GM19467 (cell line): Measurements from ENCODE around the gene AHCYL2.
"Not testable (repeated sequence)": the region's sequence is repeated elsewhere in the genome, so short reads cannot be mapped to it uniquely, and the experiment has no call there.

Experiments
- ATAC-seq: cut with Tn5 transposase; IDR thresholded peaks from one replicate; pipeline ENCODE4 v1.9.1; 2021; ENCODE audit warnings: mild to moderate bottlenecking, moderate library complexity; ENCODE audit not compliant: unreplicated experiment

Gene AHCYL2

DNA sequence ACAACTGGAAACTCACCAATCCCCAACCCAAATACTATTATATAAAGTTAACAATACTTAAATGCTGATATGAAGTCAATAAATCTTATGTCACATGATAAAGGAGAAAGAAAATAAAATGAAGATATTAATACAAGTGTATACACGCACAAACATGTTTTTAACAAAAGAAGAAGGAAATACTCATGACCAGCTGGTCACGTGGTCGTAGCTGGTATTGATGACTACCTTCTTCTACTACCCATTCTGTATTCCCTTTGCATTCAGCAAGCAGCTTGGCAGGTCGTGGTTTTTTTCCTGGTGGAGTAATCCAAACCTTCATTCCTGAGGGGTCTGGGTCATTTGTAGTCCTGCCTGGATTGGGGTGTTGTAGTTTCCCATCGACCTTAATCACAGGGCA, 219.9 kb downstream of the AHCYL2 start:
- not testable (repeated sequence) for ATAC-seq

- not testable (repeated sequence) for ATAC-seq
Measured at GRCh38 chr7:129446925-129447324, 222.1 kb downstream of the AHCYL2 start.

DNA sequence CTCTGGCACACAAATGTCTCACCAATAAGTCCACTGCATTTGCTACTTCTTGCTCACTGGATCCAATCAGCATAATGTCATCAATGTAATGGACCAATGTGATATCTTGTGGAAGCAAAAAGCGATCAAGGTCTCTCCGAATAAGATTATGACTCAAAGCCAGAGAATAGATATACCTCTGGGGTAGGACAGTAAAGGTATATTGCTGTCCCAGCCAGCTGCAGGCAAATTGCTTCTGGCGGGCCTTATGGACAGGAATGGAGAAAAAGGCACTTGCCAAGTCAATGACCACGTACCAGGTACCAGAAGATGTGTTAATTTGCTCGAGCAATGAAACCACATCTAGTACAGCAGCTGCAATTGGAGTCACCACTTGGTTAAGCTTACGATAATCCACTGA, 222.6 kb downstream of the AHCYL2 start:
- not testable (repeated sequence) for ATAC-seq

DNA sequence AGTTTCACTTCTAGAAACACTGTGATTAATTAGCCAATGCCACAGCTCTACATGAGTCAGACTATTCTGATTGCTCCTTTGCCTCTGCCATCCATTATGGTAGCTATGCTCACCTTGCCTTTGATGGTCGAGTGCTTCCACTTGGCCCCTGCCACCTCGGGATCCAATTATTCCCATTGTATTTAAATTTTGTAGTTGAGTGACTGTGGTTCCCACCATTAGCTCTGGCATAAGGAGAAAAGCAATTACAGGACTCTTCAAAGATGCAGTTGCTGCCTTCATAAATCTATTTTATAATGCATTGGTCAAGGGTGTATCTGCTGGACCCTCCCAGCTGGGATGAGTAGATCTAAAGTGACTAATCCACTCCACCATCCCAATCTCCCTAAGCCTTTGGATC, 223.8 kb downstream of the AHCYL2 start:
- not testable (repeated sequence) for ATAC-seq

GRCh38 chr7:129450295-129450694, 225.5 kb downstream of the AHCYL2 start:
- no peak for ATAC-seq

DNA sequence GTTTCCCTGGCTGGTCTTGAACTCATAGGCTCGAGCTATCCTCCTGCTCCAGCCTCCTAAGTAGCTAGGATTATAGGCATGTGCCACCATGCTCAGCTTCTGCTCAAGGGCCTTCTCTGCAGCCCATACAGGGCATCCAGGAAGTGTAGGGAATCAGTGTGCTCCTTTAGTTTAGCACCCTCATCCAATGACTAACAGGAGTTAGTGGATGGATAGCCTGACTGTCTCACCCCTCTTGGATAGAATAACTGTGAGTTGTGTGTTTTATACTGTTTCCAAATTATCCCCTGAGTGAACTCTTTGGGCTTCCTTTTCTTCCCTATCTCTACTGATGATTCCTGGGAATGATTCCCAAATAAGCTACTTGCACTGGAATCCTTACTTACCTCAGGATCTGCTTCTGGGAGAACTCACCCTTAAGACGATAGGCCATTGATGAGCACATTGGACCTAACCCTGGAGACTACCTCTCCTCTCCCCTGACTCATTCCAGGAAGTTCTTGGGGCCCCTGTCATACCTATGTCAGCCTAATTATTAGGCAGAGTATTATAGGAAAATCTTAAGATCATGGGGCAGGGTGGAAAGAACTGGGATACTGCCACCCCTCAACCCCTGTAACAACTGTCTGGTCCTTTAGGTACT, 227.9 kb downstream of the AHCYL2 start:
- ATAC-seq = no peak

DNA sequence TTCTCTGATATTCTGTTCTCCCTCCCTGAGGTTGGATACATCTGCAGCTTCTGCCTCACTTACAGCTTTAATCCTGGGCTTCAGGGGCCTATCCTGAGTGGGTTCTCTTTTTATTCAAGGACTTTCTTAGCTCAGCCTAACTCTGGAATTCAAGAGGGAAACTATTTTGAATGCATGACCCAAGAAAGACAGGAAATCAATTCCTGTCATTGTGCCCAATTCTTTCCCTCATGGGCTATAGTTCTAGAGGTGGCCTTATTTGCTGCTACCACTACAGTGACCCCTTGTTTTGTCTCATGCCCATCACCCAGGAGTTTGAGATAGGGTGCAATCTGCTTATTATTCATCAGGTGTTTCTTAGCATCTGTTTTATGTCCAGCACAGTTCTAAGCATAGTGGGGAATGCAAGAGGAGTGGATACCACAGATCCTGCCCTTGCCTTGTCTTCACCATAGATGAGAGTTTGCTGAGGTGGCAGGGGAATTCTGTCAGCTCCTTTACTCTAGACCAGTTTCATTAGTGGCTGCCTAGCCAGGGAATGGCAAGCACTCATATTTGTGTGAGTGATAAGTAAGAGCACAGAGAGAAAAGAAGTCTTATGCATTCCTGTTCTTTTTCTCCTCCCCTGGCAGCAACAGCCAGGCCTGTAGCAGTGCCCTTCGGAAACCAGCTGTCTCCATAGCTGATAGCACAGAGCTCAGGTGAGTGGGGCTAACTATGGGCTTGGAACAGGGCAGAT, 228.8 kb downstream of the AHCYL2 start:
- ATAC-seq = no peak

DNA sequence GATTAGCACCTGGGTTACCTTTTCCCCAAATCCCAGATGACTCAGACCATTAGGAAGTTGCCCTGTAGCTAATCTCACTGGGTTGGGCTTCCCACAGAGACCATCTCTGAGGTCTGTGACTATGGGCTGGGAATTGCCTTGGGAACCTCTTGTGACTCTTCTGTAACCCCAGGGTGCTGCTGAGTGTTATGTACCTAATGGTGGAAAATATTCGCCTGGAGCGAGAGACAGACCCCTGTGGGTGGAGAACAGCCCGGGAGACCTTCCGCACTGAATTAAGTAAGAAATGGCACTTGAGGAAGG, 229.4 kb downstream of the AHCYL2 start:
- ATAC-seq = no peak

DNA sequence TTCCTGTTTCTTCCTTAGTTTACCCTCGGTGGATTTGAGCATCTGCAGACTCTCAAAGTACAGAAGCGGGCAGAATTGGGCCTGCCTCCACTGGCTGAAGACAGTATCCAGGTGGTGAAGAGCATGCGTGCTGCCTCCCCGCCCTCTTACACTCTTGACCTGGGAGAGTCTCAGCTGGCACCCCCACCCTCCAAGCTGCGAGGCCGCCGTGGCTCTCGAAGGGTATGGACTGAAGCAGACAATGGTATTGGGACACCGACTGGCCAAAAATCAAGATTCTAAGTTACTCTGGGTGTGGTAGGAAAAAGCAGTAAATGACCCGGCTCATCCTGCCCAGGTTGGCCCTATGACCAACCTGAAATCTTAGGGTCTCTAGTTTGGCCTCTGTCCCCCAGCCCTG, 231.6 kb downstream of the AHCYL2 start:
- ATAC-seq = no peak

- ATAC-seq = no peak
Measured at GRCh38 chr7:129457101-129457500, 232.3 kb downstream of the AHCYL2 start.

DNA sequence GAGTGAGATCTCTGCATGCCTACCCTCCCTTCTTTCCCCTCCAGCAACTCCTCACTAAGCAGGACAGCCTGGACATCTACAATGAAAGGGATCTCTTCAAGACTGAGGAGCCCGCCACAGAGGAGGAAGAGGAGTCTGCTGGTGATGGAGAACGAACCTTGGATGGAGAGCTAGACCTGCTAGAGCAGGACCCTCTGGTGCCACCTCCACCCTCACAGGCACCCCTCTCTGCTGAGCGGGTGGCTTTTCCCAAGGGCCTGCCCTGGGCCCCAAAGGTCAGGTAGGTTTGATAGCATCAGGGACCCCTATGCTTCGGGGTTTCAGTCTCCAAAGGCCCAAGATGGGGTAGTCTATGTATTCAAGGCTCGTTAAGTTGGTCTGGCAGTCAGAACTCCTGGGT, 233.3 kb downstream of the AHCYL2 start:
- ATAC-seq = no peak

- ATAC-seq = no peak
Measured at GRCh38 chr7:129461809-129462208, 237.0 kb downstream of the AHCYL2 start.

DNA sequence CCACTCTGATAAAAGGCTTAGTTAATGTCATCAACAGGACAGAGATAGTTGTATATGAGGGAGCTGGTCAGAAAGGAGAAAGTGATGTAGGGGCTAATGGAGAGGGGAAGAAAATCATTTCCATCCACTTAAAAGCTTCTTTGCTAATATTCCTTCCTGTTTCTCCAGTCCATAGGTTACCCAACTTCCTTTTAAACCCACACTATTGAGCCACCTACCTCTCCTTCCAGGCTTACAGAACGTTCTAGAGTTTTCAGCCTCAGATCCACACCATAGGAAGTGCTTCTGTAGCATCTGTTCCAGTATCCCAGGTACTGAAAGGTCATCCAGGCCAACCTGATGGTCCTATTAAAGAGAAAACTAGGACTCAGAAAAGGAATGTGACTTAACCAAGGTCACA, 237.6 kb downstream of the AHCYL2 start:
- no peak for ATAC-seq

DNA sequence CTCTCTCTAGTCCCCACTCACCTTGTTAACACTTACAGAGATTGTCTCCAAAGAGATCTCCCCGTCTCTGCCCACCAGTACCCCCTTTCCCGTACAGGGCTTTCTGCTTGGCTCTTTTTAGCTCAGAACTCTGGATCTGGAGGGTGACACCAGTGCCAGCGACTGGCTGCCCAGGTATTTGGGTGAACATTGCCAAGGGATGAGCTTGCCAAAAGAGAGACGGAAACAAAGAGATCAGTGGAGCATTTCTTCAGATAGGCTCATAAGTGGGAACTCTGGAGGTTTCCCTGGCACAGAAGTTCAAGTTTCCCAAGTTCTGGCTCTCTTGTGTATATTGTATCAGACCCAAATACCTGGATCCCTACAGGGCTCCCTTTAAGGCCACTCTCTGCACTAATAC, 239.4 kb downstream of the AHCYL2 start:
- no peak for ATAC-seq

DNA sequence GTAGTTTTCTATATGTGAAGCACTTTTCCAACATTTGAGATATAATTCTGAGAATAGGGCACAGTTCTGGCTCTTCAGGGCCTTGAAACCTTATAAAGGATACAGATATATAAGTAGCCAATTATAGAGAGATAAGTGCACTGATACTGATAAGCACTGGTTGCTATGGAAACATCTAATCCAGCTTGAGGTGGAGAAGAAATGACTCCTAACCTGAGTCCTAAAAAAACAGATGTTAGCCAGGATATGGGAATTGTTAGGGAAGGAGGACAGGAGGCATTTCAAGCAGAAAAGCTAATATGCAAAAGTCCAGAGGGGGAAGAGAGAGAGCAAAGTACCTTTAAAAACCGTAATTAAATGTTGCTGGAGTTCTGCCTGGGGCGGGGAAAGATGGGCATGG, 240.2 kb downstream of the AHCYL2 start:
- ATAC-seq = no peak

GRCh38 chr7:129466796-129467195, 242.0 kb downstream of the AHCYL2 start:
- no peak for ATAC-seq

- ATAC-seq = no peak
Measured at GRCh38 chr7:129468087-129468486, 243.3 kb downstream of the AHCYL2 start.

DNA sequence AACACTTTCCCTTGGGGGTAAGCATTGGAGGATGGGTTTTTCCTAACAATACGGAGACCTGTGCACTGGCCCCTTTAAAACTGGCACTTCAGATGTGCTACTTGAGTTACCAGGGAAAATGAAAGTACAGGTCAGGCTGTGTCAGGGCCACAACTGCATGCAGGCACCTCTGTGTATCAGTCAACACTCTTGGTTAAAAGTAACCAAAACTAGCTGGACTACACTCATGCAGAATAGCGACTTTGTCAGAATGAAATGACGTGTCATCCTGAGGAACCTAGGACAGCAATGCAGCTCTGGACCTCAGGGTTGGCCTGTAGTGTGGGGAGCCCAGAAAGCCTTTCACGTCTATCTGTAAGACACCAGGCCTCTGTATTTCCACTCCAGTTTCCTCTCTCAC, 243.7 kb downstream of the AHCYL2 start:
- no peak for ATAC-seq

DNA sequence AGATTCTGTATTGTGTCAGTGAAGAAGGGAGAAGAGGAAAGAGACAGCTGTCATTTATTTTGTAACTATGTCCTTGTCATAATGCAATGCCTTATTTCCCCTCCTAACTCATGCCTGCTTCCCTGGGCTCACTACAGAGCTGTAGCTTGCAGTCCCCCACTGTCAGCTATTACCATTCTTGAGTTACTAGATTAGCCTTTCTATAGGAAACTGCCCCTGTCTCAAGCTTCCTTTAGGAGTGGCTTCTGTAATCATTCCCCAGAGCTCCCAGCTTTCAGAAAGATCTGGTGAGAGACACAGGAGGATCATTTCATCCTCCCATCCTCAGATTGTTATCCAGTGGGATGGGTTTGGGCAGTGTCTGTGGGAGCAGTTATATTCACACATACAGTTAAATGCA, 245.1 kb downstream of the AHCYL2 start:
- ATAC-seq = no peak

DNA sequence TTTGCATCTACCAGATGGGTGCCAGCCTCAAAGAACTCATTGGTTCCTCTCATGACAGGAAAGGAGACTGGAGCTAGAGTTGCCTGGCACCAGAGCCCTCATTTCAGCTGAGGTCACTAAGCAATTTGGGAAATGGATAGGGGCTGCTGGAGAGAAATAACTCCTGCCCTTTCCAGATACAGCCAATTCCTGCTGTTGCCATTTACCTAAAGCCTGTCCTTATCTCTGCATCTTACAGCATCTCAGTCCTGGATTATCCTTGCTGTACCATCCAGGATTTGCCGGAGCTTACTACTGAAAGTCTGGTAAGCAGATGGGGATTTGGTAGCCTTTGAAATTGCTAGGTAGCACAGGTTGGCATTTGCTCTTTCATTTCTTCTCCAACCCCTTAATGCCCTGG, 245.6 kb downstream of the AHCYL2 start:
- no peak for ATAC-seq

- ATAC-seq = no peak
Measured at GRCh38 chr7:129471402-129471827, 246.6 kb downstream of the AHCYL2 start.

DNA sequence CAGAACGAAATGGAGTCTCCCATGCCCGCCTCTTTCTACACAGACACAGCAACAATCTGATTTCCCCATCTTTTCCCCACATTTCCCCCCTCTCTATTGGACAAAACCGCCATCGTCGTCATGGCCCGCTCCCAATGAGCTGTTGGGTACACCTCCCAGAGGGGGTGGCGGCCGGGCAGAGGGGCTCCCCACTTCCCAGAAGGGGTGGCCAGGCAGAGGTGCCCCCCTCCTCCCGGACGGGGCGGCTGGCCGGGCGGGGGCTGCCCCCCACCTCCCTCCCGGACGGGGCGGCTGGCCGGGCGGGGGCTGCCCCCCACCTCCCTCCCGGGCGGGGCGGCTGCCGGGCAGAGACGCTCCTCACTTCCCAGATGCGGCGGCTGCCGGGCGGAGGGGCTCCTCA, 251.1 kb downstream of the AHCYL2 start:
- ATAC-seq = not testable (repeated sequence)

- not testable (repeated sequence) for ATAC-seq
Measured at GRCh38 chr7:129476398-129476797, 251.6 kb downstream of the AHCYL2 start.
